HG02938 (cell line): ENCODE measurements around the gene VWA3A.

ENCODE experiments used
- ATAC-seq: cut with Tn5 transposase; IDR thresholded peaks from one replicate; pipeline ENCODE4 v1.9.1; 2021; ENCODE audit warnings: mild to moderate bottlenecking, moderate library complexity; ENCODE audit not compliant: unreplicated experiment

The VWA3A gene

GRCh38 chr16:22198547-22199293, 106.4 kb downstream of the VWA3A start:
- no peak for ATAC-seq

GRCh38 chr16:22202261-22202637, 109.9 kb downstream of the VWA3A start:
- ATAC-seq: no peak

- no peak for ATAC-seq
Measured at GRCh38 chr16:22203091-22203490, 110.8 kb downstream of the VWA3A start.

GRCh38 chr16:22204091-22204655, 111.8 kb downstream of the VWA3A start:
- no peak for ATAC-seq

GRCh38 chr16:22205577-22206012, 113.3 kb downstream of the VWA3A start:
- ATAC-seq: no peak

GRCh38 chr16:22206013-22206841, 113.9 kb downstream of the VWA3A start, which contains the start of gene EEF2K:
EEF2K (plus strand) TSS chr16:22206278; CDS start chr16:22225730, 19,452 bp downstream.
- ATAC-seq: peak; percentile 61
